CD4-positive, CD25-positive, alpha-beta regulatory T cell (primary cell): ENCODE data around the gene NGF. TPM values are rescaled to one million over a fixed set of nuclear protein-coding genes. Genes with fewer than 3 reads are reported as not detected.
A peak's percentile ranks its signal among the peaks of the same experiment; 100 is the strongest.

ENCODE experiments used
- ATAC-seq, 2 donors: fragments of 150-1000 bp; cut with Tn5 transposase; one replicate each; pipeline ENCODE4 v1.10.0; 2021; ENCODE audit warnings: low read depth in 2 of 2, moderate number of reproducible peaks in 2 of 2, moderate library complexity in 1 of 2
- DNase-seq, 3 donors: peaks; one replicate each; pipeline versions ENCODE4 v3.0.0 to v3.0.0-alpha.2; 2012 to 2022; ENCODE audit warnings: mixed read lengths in 1 of 3
- H3K27ac ChIP-seq: one replicate; pipeline ENCODE4 v1.7.0; 2013; ENCODE audit warnings: mild to moderate bottlenecking, low read length; ENCODE audit not compliant: insufficient read depth, poor library complexity, severe bottlenecking
- H3K27me3 ChIP-seq: one replicate; pipeline ENCODE4 v1.7.0; 2013; ENCODE audit warnings: low read length; ENCODE audit not compliant: control insufficient read depth, insufficient read depth
- H3K36me3 ChIP-seq: one replicate; pipeline ENCODE4 v1.7.0; 2013; ENCODE audit warnings: mild to moderate bottlenecking, low read length, moderate library complexity; ENCODE audit not compliant: control insufficient read depth, insufficient read depth
- H3K4me1 ChIP-seq: 2 replicates; pipeline ENCODE4 v1.7.0; 2013; ENCODE audit warnings: mild to moderate bottlenecking, low read length; ENCODE audit not compliant: insufficient read depth, control insufficient read depth, poor library complexity, severe bottlenecking
- H3K4me3 ChIP-seq: one replicate; pipeline ENCODE4 v1.7.0; 2013; ENCODE audit warnings: low read depth, mild to moderate bottlenecking, low read length, moderate library complexity
- H3K9me3 ChIP-seq, 2 experiments: 1 replicate in 1 of 2; 2 replicates in 1 of 2; pipeline ENCODE4 v1.7.0; 2013; ENCODE audit warnings: low read length in 2 of 2, mild to moderate bottlenecking in 1 of 2, moderate library complexity in 1 of 2; ENCODE audit not compliant: control insufficient read depth in 2 of 2
- H3K27ac Mint-ChIP-seq, 3 donors: one replicate each; pipeline ENCODE4 v1.8.0; 2020 to 2022; ENCODE audit warnings: mild to moderate bottlenecking in 3 of 3, mixed read lengths in 3 of 3, moderate library complexity in 2 of 3
- H3K27me3 Mint-ChIP-seq: one replicate; pipeline ENCODE4 v1.8.0; 2022; ENCODE audit warnings: mild to moderate bottlenecking, mixed read lengths
- H3K36me3 Mint-ChIP-seq: one replicate; pipeline ENCODE4 v1.8.0; 2020; ENCODE audit warnings: mixed read lengths
- H3K4me1 Mint-ChIP-seq, 4 donors: one replicate each; pipeline ENCODE4 v1.8.0; 2020 to 2022; ENCODE audit warnings: mixed read lengths in 4 of 4, mild to moderate bottlenecking in 1 of 4
- H3K4me3 Mint-ChIP-seq, 4 donors: one replicate each; pipeline ENCODE4 v1.8.0; 2020 to 2022; ENCODE audit warnings: mild to moderate bottlenecking in 4 of 4, mixed read lengths in 4 of 4, moderate library complexity in 3 of 4
- H3K9me3 Mint-ChIP-seq, 7 donors: one replicate each; pipeline ENCODE4 v1.8.0; 2020 to 2022; ENCODE audit warnings: mixed read lengths in 7 of 7, mild to moderate bottlenecking in 3 of 7, moderate library complexity in 2 of 7
- polyA plus RNA-seq, 4 donors: library from polyadenylated mRNA; unstranded; fragments of 300-500 nt; fragmentation: Illumina TruSeq; gene quantifications; one replicate each; pipeline ENCODE4 v1.2.3, GENCODE V29; 2021
- total RNA-seq: library from RNA; stranded (reverse); gene quantifications from one replicate; pipeline ENCODE4 v1.2.3, GENCODE V29; 2022

NGF gene
- total and polyA plus RNA-seq, 5 donors from 2014 or later = not detected

DNA sequence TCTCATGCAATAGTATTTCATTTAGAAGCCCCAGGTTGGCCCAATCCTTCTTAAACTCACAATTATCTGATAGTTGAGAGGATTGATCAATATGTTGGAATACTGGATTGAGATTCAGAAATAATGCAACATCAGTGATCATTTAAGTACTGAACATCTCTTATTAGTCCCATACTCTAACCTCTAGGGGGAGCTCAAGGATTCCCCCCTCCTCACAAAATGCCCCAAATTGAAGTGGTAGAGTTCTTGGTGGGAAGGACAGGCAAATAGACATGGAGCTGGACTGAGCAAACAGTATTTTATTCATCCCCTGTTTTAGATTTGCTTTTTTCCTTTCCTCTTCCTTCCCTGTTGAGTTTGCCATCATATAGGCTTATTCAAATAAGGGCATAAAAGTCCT is 62.8 kb downstream of the NGF start:
- Histone ChIP-seq H3K27ac (no peak overlapping the region), H3K36me3 (no peaks in the 10 kb centered on the region), H3K9me3 (no peaks in the 10 kb centered on the region), H3K4me1 (no peaks in the 10 kb centered on the region), H3K4me3 (no peak overlapping the region), H3K27me3 (no peaks in the 10 kb centered on the region)
- peaks cover 5% of the 10 kb centered on the region for H3K27me3 Mint-ChIP-seq
- H3K4me3 Mint-ChIP-seq = no peak overlapping the region
- ATAC-seq (no peak), DNase-seq (peak in 1 of 3 donors; percentile 7)
- H3K9me3 Mint-ChIP-seq = peaks cover 0 to 2% (median 0%) of the 10 kb centered on the region in 7 donors
- no peak overlapping the region for H3K27ac Mint-ChIP-seq
- H3K4me1 Mint-ChIP-seq = no peaks in the 10 kb centered on the region
- H3K36me3 Mint-ChIP-seq = no peaks in the 10 kb centered on the region

DNA sequence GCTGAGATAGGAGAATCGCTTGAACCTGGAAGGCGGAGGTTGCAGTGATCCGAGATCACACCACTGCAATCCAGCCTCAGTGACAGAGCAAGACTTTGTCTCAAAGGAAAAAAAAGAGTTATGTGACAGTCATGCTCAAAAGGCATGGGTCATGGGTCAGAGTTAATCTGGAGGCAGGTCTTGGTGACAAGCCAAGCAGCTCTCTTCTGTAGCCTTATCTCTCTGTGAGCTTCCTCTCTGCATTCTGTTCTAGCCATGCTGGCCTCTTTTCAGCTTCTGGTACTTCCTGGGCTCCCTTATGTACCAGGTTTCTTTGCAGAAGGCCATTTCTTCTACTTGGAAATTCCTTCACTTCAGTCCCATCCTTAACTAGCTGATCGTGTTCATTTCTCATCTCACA is 63.6 kb downstream of the NGF start:
- H3K27me3 Mint-ChIP-seq = peaks cover 5% of the 10 kb centered on the region
- ATAC-seq = no peak
- H3K4me3 ChIP-seq = no peak overlapping the region
- H3K4me3 Mint-ChIP-seq = no peak overlapping the region
- no peaks in the 10 kb centered on the region for H3K4me1 ChIP-seq
- H3K36me3 Mint-ChIP-seq = no peaks in the 10 kb centered on the region
- H3K36me3 ChIP-seq = no peaks in the 10 kb centered on the region
- H3K27ac Mint-ChIP-seq = no peak overlapping the region
- no peak for DNase-seq
- H3K27ac ChIP-seq = no peak overlapping the region
- H3K27me3 ChIP-seq = no peaks in the 10 kb centered on the region
- H3K9me3 ChIP-seq = no peaks in the 10 kb centered on the region
- H3K9me3 Mint-ChIP-seq = peaks cover 0 to 2% (median 0%) of the 10 kb centered on the region in 7 donors
- H3K4me1 Mint-ChIP-seq = no peaks in the 10 kb centered on the region

DNA sequence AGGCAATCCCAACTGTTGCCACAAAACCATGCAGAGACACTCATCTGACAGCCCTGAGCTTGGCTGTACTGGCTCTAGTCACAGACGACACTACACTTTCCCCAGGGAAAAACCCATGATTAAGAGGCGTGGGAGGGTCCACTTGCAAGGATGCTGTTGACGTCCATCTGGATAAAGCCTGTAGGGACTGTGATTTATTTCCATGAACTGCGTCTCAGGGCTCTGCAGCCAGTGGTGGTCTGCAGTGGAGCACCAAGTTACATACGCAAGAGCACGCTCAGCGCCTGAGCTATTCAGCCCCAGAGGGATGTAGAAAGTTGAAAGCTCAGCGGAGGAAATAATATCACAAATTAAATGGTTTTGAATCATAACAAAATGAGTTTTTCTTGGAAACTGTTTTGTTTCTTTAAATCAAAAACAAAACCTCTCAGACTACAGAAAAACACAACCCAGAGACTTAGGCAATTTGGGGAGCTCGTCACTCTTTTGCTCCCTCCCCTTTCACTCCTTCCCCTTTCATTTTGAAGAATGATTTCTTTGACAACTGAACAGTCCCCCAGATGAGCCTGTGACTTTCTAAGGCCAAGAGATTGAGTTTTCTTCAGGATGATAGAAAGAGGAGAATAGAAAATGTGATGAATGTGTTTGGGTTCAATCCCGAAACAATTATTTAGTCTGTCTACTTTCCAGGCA is 71.2 kb downstream of the NGF start:
- H3K9me3 Mint-ChIP-seq = peaks cover 0 to 6% (median 0%) of the 10 kb centered on the region in 7 donors

DNA sequence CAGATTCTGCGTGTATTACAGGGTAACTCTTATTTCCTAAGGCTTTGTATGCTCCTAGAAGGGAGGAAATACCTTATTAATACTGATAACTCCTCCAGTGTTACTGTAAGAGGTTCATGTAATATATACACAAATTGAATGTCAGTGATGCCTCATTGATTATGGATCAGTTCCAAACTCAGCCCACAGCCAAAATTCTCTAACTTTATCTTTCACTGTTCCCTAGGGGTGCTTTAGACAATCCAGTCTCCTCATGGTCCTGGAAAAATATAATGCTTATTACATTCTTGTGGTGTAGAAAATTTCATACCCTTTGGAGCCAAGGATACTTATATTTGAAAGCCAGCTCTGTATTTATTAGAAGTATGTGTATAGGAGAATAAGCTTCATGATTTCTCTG is 73.0 kb downstream of the NGF start:
- no peaks in the 10 kb centered on the region for H3K4me1 Mint-ChIP-seq
- peaks cover 0 to 6% (median 0%) of the 10 kb centered on the region in 7 donors for H3K9me3 Mint-ChIP-seq
- Histone ChIP-seq H3K4me1 (no peaks in the 10 kb centered on the region), H3K4me3 (no peak overlapping the region), H3K27ac (no peak overlapping the region), H3K36me3 (no peaks in the 10 kb centered on the region), H3K9me3 (no peaks in the 10 kb centered on the region), H3K27me3 (peaks cover 4% of the 10 kb centered on the region)
- ATAC-seq (no peak), DNase-seq (no peak)
- H3K4me3 Mint-ChIP-seq = no peak overlapping the region
- H3K27ac Mint-ChIP-seq = no peak overlapping the region
- H3K27me3 Mint-ChIP-seq = peaks cover 14% of the 10 kb centered on the region
- H3K36me3 Mint-ChIP-seq = no peaks in the 10 kb centered on the region

More for the DNA sequence above, 71.2 kb downstream of the NGF start:
- Histone ChIP-seq H3K27me3 (peaks cover 4% of the 10 kb centered on the region), H3K36me3 (no peaks in the 10 kb centered on the region), H3K27ac (no peak overlapping the region), H3K4me3 (no peak overlapping the region), H3K4me1 (no peaks in the 10 kb centered on the region), H3K9me3 (no peaks in the 10 kb centered on the region)
- no peak overlapping the region for H3K27ac Mint-ChIP-seq
- DNase-seq (no peak), ATAC-seq (no peak)
- H3K4me1 Mint-ChIP-seq = no peaks in the 10 kb centered on the region
- peaks cover 8% of the 10 kb centered on the region for H3K27me3 Mint-ChIP-seq
- H3K4me3 Mint-ChIP-seq = no peak overlapping the region
- H3K36me3 Mint-ChIP-seq = no peaks in the 10 kb centered on the region

DNA sequence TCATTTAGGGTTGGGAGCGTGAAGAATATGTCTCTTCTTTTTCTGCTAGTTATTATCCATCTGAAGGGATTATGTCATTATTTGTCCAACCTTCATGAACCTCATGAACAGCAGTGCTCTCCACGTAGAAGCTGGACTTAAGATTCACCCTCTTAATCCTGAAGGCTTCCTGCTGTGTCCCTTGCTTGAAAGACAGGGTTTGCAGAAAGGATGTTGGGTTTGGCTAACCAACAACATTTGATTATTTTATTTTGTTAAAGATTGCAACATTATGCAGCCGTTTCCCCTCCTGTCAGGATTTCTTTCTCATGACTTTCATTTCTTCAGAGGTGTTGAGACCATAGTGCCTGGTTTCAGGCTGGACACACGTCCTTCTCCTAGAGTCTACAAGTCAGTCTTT is 75.2 kb downstream of the NGF start:
- Histone ChIP-seq H3K4me1 (no peaks in the 10 kb centered on the region), H3K36me3 (no peaks in the 10 kb centered on the region), H3K27ac (no peak overlapping the region), H3K4me3 (no peak overlapping the region), H3K27me3 (peaks cover 4% of the 10 kb centered on the region), H3K9me3 (no peaks in the 10 kb centered on the region)
- no peak for ATAC-seq
- Mint-ChIP-seq H3K36me3 (no peaks in the 10 kb centered on the region), H3K27me3 (peaks cover 14% of the 10 kb centered on the region), H3K4me3 (no peak overlapping the region), H3K9me3 (peaks cover 0 to 12% (median 4%) of the 10 kb centered on the region in 7 donors), H3K4me1 (no peaks in the 10 kb centered on the region), H3K27ac (no peak overlapping the region)
- no peak for DNase-seq

DNA sequence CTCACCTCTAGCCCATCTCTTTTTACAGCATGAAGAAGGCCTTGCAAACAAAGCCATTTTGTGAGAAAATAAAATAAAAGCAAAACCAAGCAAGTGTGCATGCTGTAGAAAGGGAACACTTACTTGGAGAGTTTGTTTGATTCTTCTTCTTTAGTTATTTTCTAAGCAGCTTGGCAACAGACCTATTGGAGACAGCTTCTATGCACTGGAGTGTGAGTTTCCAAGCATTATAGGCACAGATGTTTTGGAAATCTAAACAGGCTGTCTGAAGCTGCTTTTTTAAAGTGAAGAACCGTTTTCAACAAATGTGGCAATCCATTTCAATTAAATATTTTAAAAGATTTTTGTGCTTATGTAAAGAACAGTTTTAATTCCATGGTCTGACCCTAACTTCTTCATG is 76.6 kb downstream of the NGF start:
- H3K4me1 Mint-ChIP-seq = no peaks in the 10 kb centered on the region

DNA sequence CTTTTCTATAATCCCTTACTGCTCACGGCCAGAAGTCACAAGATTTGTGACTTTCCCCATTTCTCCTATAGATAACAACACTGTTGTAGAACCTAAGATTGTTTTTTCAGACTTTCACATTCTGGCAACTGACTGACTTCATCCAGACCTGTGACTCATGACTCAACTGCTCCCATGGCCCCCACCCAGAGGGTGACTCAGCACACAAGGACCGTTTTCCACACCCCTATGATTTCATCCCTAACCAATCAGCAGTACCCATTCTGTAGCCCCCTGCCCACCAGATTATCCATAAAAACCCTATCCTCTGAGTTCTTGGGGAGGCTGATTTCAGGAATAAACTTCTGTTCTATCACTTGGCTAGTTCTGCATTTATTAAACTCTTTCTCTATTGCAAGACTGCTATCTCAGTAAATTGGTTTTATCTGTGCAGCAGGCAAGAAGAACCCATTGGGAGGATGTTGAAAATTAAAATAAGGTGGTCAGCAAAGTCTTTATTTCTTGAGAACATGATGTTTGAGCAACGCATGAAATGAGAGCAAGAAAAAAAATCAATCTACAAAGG is 79.7 kb downstream of the NGF start:
- Mint-ChIP-seq H3K27me3 (peaks cover 6% of the 10 kb centered on the region), H3K27ac (no peak overlapping the region), H3K4me3 (no peak overlapping the region), H3K9me3 (peaks cover 0 to 16% (median 4%) of the 10 kb centered on the region in 7 donors), H3K4me1 (no peaks in the 10 kb centered on the region), H3K36me3 (no peaks in the 10 kb centered on the region)
- Histone ChIP-seq H3K4me1 (no peaks in the 10 kb centered on the region), H3K36me3 (no peaks in the 10 kb centered on the region), H3K4me3 (no peak overlapping the region), H3K27ac (no peak overlapping the region), H3K27me3 (no peaks in the 10 kb centered on the region), H3K9me3 (peaks cover 0 to 2% of the 10 kb centered on the region in 2 experiments)
- ATAC-seq (no peak), DNase-seq (no peak)

More for the DNA sequence above, 76.6 kb downstream of the NGF start:
- Mint-ChIP-seq H3K36me3 (no peaks in the 10 kb centered on the region), H3K9me3 (peaks cover 0 to 15% (median 4%) of the 10 kb centered on the region in 7 donors), H3K27me3 (peaks cover 14% of the 10 kb centered on the region), H3K4me3 (no peak overlapping the region), H3K27ac (no peak overlapping the region)
- no peaks in the 10 kb centered on the region for H3K4me1 ChIP-seq
- DNase-seq (no peak), ATAC-seq (no peak)
- peaks cover 4% of the 10 kb centered on the region for H3K27me3 ChIP-seq
- H3K36me3 ChIP-seq = no peaks in the 10 kb centered on the region
- no peak overlapping the region for H3K27ac ChIP-seq
- H3K4me3 ChIP-seq = no peak overlapping the region
- H3K9me3 ChIP-seq = peaks cover 0 to 2% of the 10 kb centered on the region in 2 experiments

DNA sequence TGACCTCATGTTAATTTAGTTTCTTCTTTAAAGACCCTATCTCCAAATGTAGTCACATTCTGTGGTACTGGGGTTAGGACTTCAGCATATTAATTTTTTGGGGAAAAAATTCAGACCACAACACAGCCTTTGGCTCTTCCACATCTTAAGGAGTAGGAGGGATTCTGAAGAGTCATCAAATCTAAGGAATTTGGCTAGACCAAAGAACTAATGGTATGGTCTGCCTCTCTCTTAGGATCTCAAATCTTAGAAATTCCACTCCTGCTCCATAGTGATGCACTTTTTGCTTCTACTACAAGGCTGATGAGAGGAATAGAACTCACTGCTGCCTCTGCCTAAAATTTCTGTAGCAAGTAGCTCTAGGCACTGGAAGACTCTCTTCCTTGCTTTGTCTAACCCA is 80.5 kb downstream of the NGF start:
- no peaks in the 10 kb centered on the region for H3K4me1 Mint-ChIP-seq

More for the DNA sequence above, 80.5 kb downstream of the NGF start:
- DNase-seq = no peak
- Histone ChIP-seq H3K9me3 (peaks cover 0 to 2% of the 10 kb centered on the region in 2 experiments), H3K27me3 (no peaks in the 10 kb centered on the region), H3K4me3 (no peak overlapping the region), H3K4me1 (no peaks in the 10 kb centered on the region), H3K36me3 (no peaks in the 10 kb centered on the region), H3K27ac (no peak overlapping the region)
- Mint-ChIP-seq H3K27ac (peak overlapping the region in 1 of 3 donors; percentile 63), H3K27me3 (peaks cover 6% of the 10 kb centered on the region), H3K9me3 (peaks cover 0 to 16% (median 4%) of the 10 kb centered on the region in 7 donors), H3K4me3 (no peak overlapping the region), H3K36me3 (no peaks in the 10 kb centered on the region)
- no peak for ATAC-seq
